ENCODE measurements around the gene CLIP4. TPM values are rescaled to one million over a fixed set of nuclear protein-coding genes. Genes with fewer than 3 reads are reported as not detected.

Gene CLIP4
- total and polyA plus RNA-seq, 10 donors, result 4.1 to 68.8 (median 28.2) TPM

GRCh38 chr2:29201979-29202378, 86.8 kb downstream of the CLIP4 start:
- Histone ChIP-seq H3K9me3 (no peaks in the 10 kb centered on the region), H3K36me3 (peaks cover 0 to 8% (median 0%) of the 10 kb centered on the region in 6 donors), H3K27ac (no peak overlapping the region), H3K4me1 (peaks cover 0 to under 1% (median 0%) of the 10 kb centered on the region in 6 donors), H3K27me3 (replicated peaks in 1 of 7) (no peaks in the 10 kb centered on the region), H3K4me3 (no peak overlapping the region)
- intact Hi-C loops (cut with DNase I; ENCODE audit: low total_unique reads), result no loop called here
- no peak for DNase-seq
- WGBS, 5 donors, result 57 to 79% (median 69%) methylated on average over 5 of the region's 5 CpGs
- TF ChIP-seq POLR2AphosphoS5 (IDR thresholded peaks at IDR 0.05) (no peak), POLR2A (IDR thresholded peaks at IDR 0.05) (no peak)
- TF ChIP-seq, protein P1, sequence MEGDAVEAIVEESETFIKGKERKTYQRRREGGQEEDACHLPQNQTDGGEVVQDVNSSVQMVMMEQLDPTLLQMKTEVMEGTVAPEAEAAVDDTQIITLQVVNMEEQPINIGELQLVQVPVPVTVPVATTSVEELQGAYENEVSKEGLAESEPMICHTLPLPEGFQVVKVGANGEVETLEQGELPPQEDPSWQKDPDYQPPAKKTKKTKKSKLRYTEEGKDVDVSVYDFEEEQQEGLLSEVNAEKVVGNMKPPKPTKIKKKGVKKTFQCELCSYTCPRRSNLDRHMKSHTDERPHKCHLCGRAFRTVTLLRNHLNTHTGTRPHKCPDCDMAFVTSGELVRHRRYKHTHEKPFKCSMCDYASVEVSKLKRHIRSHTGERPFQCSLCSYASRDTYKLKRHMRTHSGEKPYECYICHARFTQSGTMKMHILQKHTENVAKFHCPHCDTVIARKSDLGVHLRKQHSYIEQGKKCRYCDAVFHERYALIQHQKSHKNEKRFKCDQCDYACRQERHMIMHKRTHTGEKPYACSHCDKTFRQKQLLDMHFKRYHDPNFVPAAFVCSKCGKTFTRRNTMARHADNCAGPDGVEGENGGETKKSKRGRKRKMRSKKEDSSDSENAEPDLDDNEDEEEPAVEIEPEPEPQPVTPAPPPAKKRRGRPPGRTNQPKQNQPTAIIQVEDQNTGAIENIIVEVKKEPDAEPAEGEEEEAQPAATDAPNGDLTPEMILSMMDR (IDR thresholded peaks at IDR 0.05 in 8 of 11, conservative IDR thresholded peaks at IDR 0.05 in 3 of 11), result no peak

- no peak overlapping the region for H3K27ac ChIP-seq
- H3K9me3 ChIP-seq, result no peaks in the 10 kb centered on the region
- 73 to 85% (median 80%) methylated on average over 5 of the region's 5 CpGs for WGBS, 5 donors
- peaks cover 0 to 12% (median 0%) of the 10 kb centered on the region in 6 donors for H3K36me3 ChIP-seq
- no peaks in the 10 kb centered on the region for H3K4me1 ChIP-seq
- intact Hi-C loops (cut with DNase I; ENCODE audit: low total_unique reads), result no loop called here
- no peak for TF ChIP-seq POLR2AphosphoS5 (IDR thresholded peaks at IDR 0.05)
- TF ChIP-seq, protein P1 (IDR thresholded peaks at IDR 0.05 in 8 of 11, conservative IDR thresholded peaks at IDR 0.05 in 3 of 11), result no peak
- TF ChIP-seq POLR2A (IDR thresholded peaks at IDR 0.05), result no peak
- H3K4me3 ChIP-seq, result no peak overlapping the region
- no peaks in the 10 kb centered on the region for H3K27me3 ChIP-seq (replicated peaks in 1 of 7)
- DNase-seq, result no peak
Observed at GRCh38 chr2:29202819-29203495, 87.7 kb downstream of the CLIP4 start.

GRCh38 chr2:29206941-29207340, 91.7 kb downstream of the CLIP4 start:
- Histone ChIP-seq H3K27me3 (replicated peaks in 1 of 7) (no peaks in the 10 kb centered on the region), H3K27ac (no peak overlapping the region), H3K4me1 (no peaks in the 10 kb centered on the region), H3K9me3 (no peaks in the 10 kb centered on the region), H3K36me3 (peaks cover 0 to 12% (median 0%) of the 10 kb centered on the region in 6 donors), H3K4me3 (no peak overlapping the region)
- intact Hi-C loops (cut with DNase I; ENCODE audit: low total_unique reads), result no loop called here
- WGBS, 5 donors, result 68 to 89% (median 81%) methylated on average over 5 of the region's 5 CpGs
- TF ChIP-seq, protein P1 (IDR thresholded peaks at IDR 0.05 in 8 of 11, conservative IDR thresholded peaks at IDR 0.05 in 3 of 11), result no peak
- TF ChIP-seq POLR2A (IDR thresholded peaks at IDR 0.05) (no peak), POLR2AphosphoS5 (IDR thresholded peaks at IDR 0.05) (no peak)
- DNase-seq, result no peak

DNA sequence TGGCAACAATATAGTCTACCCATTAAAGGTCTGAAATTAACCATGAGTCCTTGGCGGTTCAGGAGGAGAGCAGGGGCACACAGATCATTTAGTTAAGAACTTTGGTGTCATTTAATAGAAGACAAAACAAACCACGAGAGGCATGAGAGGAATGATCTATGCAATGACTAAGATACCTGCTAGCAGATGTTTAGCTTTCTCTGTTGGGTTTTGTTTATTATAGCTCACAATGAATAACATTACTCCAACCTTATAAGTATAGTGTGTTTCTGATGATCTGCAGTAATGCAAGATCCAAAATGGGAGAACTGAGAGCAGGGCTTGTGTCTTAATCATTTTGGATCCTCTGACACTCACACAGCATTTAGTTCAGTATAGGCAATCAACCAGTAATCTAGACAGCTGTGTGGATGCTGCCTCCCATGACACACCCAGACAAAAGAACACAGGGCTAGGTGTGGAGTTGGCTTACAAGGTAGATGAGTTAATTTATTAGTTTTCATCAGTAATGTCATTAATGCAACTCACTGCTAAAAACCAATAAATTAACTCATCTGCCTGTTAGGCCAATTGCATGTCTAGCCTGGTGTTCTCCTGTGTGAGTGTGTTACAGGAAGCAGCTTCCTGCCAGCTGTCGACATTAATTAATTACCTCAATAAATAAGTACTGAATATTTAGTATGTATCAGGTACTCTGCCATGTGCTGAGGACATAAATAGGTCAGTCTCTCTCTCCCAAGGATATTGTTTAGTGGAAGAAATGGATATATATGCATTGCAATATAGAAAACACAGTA, 92.3 kb downstream of the CLIP4 start:
- intact Hi-C loops (cut with DNase I; ENCODE audit: low total_unique reads), result no loop called here
- no peaks in the 10 kb centered on the region for H3K27me3 ChIP-seq (replicated peaks in 1 of 7)
- 63 to 73% (median 67%) methylated on average over 3 of the region's 3 CpGs for WGBS, 5 donors
- peaks cover 0 to 12% (median 0%) of the 10 kb centered on the region in 6 donors for H3K36me3 ChIP-seq
- peaks cover 0 to 4% (median 0%) of the 10 kb centered on the region in 6 donors for H3K4me1 ChIP-seq
- H3K4me3 ChIP-seq, result no peak overlapping the region
- TF ChIP-seq POLR2A (IDR thresholded peaks at IDR 0.05) (no peak), POLR2AphosphoS5 (IDR thresholded peaks at IDR 0.05) (no peak)
- TF ChIP-seq, protein P1 (IDR thresholded peaks at IDR 0.05 in 8 of 11, conservative IDR thresholded peaks at IDR 0.05 in 3 of 11), result no peak
- no peak overlapping the region for H3K27ac ChIP-seq
- DNase-seq, result no peak
- H3K9me3 ChIP-seq, result no peaks in the 10 kb centered on the region
